Endodermal cell (in vitro differentiated cells): ENCODE results near the gene OPRL1. TPM values are rescaled to one million over a fixed set of nuclear protein-coding genes. Genes with fewer than 3 reads are reported as not detected.

Source experiments
- DNase-seq: peaks from one replicate; pipeline ENCODE4 v3.0.0-alpha.2; 2017
- H3K27ac ChIP-seq: 2 replicates; pipeline ENCODE4 v1.5.1; 2013; ENCODE audit warnings: mild to moderate bottlenecking, low read depth, low read length, moderate library complexity
- H3K27me3 ChIP-seq: 2 replicates; pipeline ENCODE4 v1.6.1; 2013; ENCODE audit warnings: mild to moderate bottlenecking, low read length, moderate library complexity; ENCODE audit not compliant: insufficient read depth, control insufficient read depth, poor library complexity, severe bottlenecking
- H3K36me3 ChIP-seq: 2 replicates; pipeline ENCODE4 v1.7.0; 2013; ENCODE audit warnings: mild to moderate bottlenecking, low read length, moderate library complexity; ENCODE audit not compliant: control insufficient read depth, insufficient read depth
- H3K4me1 ChIP-seq: one replicate; pipeline ENCODE4 v1.7.0; 2013; ENCODE audit warnings: low read length; ENCODE audit not compliant: control insufficient read depth, insufficient read depth
- H3K4me3 ChIP-seq: 2 replicates; pipeline ENCODE4 v1.5.1; 2013; ENCODE audit warnings: mild to moderate bottlenecking, low read length, moderate library complexity
- H3K9ac ChIP-seq: 2 replicates; pipeline ENCODE4 v1.6.1; 2013; ENCODE audit warnings: mild to moderate bottlenecking, low read length, moderate library complexity; ENCODE audit not compliant: poor library complexity, severe bottlenecking; ENCODE audit errors: extremely low read depth
- H3K9me3 ChIP-seq: 2 replicates; pipeline ENCODE4 v1.6.1; 2013; ENCODE audit warnings: mild to moderate bottlenecking, low read length, moderate library complexity; ENCODE audit not compliant: control insufficient read depth
- H3K27ac Mint-ChIP-seq: 2 replicates; pipeline ENCODE4 v1.8.0; 2020; ENCODE audit warnings: mixed read lengths
- H3K27me3 Mint-ChIP-seq: 2 replicates; pipeline ENCODE4 v1.8.0; 2021; ENCODE audit warnings: mild to moderate bottlenecking, mixed read lengths; ENCODE audit not compliant: insufficient read depth
- H3K36me3 Mint-ChIP-seq: 2 replicates; pipeline ENCODE4 v1.8.0; 2020; ENCODE audit warnings: low read depth, mixed read lengths
- H3K4me1 Mint-ChIP-seq: 2 replicates; pipeline ENCODE4 v1.8.0; 2020; ENCODE audit warnings: mixed read lengths
- H3K4me3 Mint-ChIP-seq: 2 replicates; pipeline ENCODE4 v1.8.0; 2020; ENCODE audit warnings: mild to moderate bottlenecking, moderate library complexity, mixed read lengths
- H3K9me3 Mint-ChIP-seq: 2 replicates; pipeline ENCODE4 v1.8.0; 2020; ENCODE audit warnings: mild to moderate bottlenecking, mixed read lengths
- CTCF ChIP-seq: fragments of 200-600 bp; sonication (generic); conservative IDR thresholded peaks from 2 replicates; pipeline ENCODE4 v1.5.0; 2021; ENCODE audit warnings: antibody characterized with exemption, mild to moderate bottlenecking
- WGBS, 2 experiments: methylation state at CpG; one replicate each; pipeline versions ENCODE4 v1.1.5 to v1.1.7; 2013; ENCODE audit warnings: missing lambda C conversion rate in 2 of 2, mixed read lengths in 1 of 2; ENCODE audit not compliant: insufficient coverage in 1 of 2, insufficient read length in 1 of 2; 5-methylcytosine and 5-hydroxymethylcytosine counted together
- total RNA-seq, 2 donors: library from RNA; stranded (reverse); fragmentation: NEBNext Ultra II Directional in 1 of 2; extraction: Animal tissue kit (Norgen Biotek cat#: 25700) in 1 of 2; gene quantifications; 2 replicates in 1 of 2; 3 replicates in 1 of 2; pipeline ENCODE4 v1.2.1, GENCODE V29; 2021

Gene OPRL1
- total RNA-seq, 2 donors from 2014 or later: 4.1 to 5.5 TPM

- Mint-ChIP-seq H3K36me3 (no peaks in the 10 kb centered on the region), H3K9me3 (no peaks in the 10 kb centered on the region), H3K4me1 (peaks cover 19% of the 10 kb centered on the region), H3K27me3 (peaks cover 49% of the 10 kb centered on the region), H3K27ac (no peak overlapping the region), H3K4me3 (peak overlapping the region; percentile 41)
- WGBS, 2 experiments: 34 to 47% methylated on average over 5 to 13 of the region's 13 CpGs
- Histone ChIP-seq H3K4me3 (no peak overlapping the region), H3K27ac (no peak overlapping the region), H3K9ac (no peak overlapping the region), H3K27me3 (peaks cover 40% of the 10 kb centered on the region), H3K36me3 (no peaks in the 10 kb centered on the region), H3K9me3 (no peaks in the 10 kb centered on the region), H3K4me1 (no peaks in the 10 kb centered on the region)
- peak; percentile 69 for DNase-seq
- no peak for TF ChIP-seq CTCF
Measured at GRCh38 chr20:64082126-64082731, 2.3 kb downstream of the OPRL1 start.

GRCh38 chr20:64082820-64083377, 3.0 kb downstream of the OPRL1 start:
- H3K4me3 Mint-ChIP-seq: peak overlapping the region; percentile 41
- H3K4me1 Mint-ChIP-seq: peaks cover 19% of the 10 kb centered on the region
- Histone ChIP-seq H3K4me1 (no peaks in the 10 kb centered on the region), H3K36me3 (no peaks in the 10 kb centered on the region), H3K9me3 (no peaks in the 10 kb centered on the region), H3K4me3 (peak overlapping the region; percentile 40), H3K27me3 (peaks cover 42% of the 10 kb centered on the region), H3K27ac (no peak overlapping the region), H3K9ac (no peak overlapping the region)
- 32 to 46% methylated on average over 8 to 13 of the region's 13 CpGs for WGBS, 2 experiments
- H3K9me3 Mint-ChIP-seq: no peaks in the 10 kb centered on the region
- no peak overlapping the region for H3K27ac Mint-ChIP-seq
- no peak for DNase-seq
- H3K27me3 Mint-ChIP-seq: peaks cover 53% of the 10 kb centered on the region
- TF ChIP-seq CTCF: no peak
- H3K36me3 Mint-ChIP-seq: no peaks in the 10 kb centered on the region

- Histone ChIP-seq H3K4me1 (no peaks in the 10 kb centered on the region), H3K36me3 (no peaks in the 10 kb centered on the region), H3K27ac (no peak overlapping the region), H3K27me3 (peaks cover 46% of the 10 kb centered on the region), H3K9ac (no peak overlapping the region), H3K9me3 (no peaks in the 10 kb centered on the region), H3K4me3 (peak overlapping the region; percentile 70)
- no peaks in the 10 kb centered on the region for H3K9me3 Mint-ChIP-seq
- peak; percentile 82 for TF ChIP-seq CTCF
- 3 to 33% methylated on average over 4 to 52 of the region's 52 CpGs for WGBS, 2 experiments
- H3K27ac Mint-ChIP-seq: no peak overlapping the region
- H3K4me1 Mint-ChIP-seq: peaks cover 19% of the 10 kb centered on the region
- peak overlapping the region; percentile 41 for H3K4me3 Mint-ChIP-seq
- no peaks in the 10 kb centered on the region for H3K36me3 Mint-ChIP-seq
- peaks cover 53% of the 10 kb centered on the region for H3K27me3 Mint-ChIP-seq
- peak; percentile 94 for DNase-seq
Measured at GRCh38 chr20:64083378-64083803, 3.5 kb downstream of the OPRL1 start.
